HEK293 (cell line): ENCODE measurements around the gene CCDC136.

ENCODE experiments used
- CTCF ChIA-PET: fragments of 350-600 bp; formaldehyde crosslinking; extraction: SDS; loops from one replicate; lab custom pipeline; 2021; ENCODE audit warnings: antibody characterized with exemption; lab: Yijun Ruan, JAX
- POLR2A ChIA-PET: fragments of 300-600 bp; formaldehyde crosslinking; extraction: SDS; loops from one replicate; lab custom pipeline; 2020; ENCODE audit warnings: antibody characterized with exemption, inconsistent platforms; lab: Yijun Ruan, JAX
- H3K27ac ChIP-seq: fragments of 200-500 bp; sonication (Bioruptor generic); 2 replicates; pipeline ENCODE4 v1.5.1; 2014; ENCODE audit warnings: low read depth, low read length, control low read depth, inconsistent platforms; ENCODE audit errors: extremely low read depth
- H3K36me3 ChIP-seq, 2 experiments: fragments of 200-500 bp in 1 of 2; sonication (Bioruptor generic) in 1 of 2; 1 replicate in 1 of 2; 2 replicates in 1 of 2; pipeline ENCODE4 v1.5.1; 2014 to 2017; ENCODE audit warnings: inconsistent platforms in 2 of 2, low read length in 2 of 2; ENCODE audit not compliant: control insufficient read depth in 2 of 2, insufficient read depth in 1 of 2
- H3K4me1 ChIP-seq: fragments of 200-500 bp; sonication (Bioruptor generic); 2 replicates; pipeline ENCODE4 v1.5.1; 2014; ENCODE audit warnings: mild to moderate bottlenecking, low read length, inconsistent platforms; ENCODE audit not compliant: control insufficient read depth, insufficient read depth
- H3K4me3 ChIP-seq: 2 replicates; pipeline ENCODE4 v1.5.1; 2011; ENCODE audit warnings: low read depth, mild to moderate bottlenecking, control low read depth, low read length, moderate library complexity
- H3K9me3 ChIP-seq: fragments of 200-500 bp; sonication (Bioruptor generic); 2 replicates; pipeline ENCODE4 v1.5.1; 2014; ENCODE audit warnings: low read depth, low read length, inconsistent platforms; ENCODE audit not compliant: control insufficient read depth, insufficient read depth
- GLI2 ChIP-seq: fragments of 450-650 bp; formaldehyde crosslinking; IDR thresholded peaks from 2 replicates; pipeline ENCODE4; 2017; ENCODE audit warnings: missing biosample characterization, missing genetic modification characterization, low read depth, borderline replicate concordance
- GLI4 ChIP-seq: fragments of 450-650 bp; formaldehyde crosslinking; IDR thresholded peaks from 2 replicates; pipeline ENCODE4 v1.5.1; 2016; ENCODE audit warnings: missing biosample characterization, missing genetic modification characterization
- GLIS2 ChIP-seq: fragments of 450-650 bp; formaldehyde crosslinking; IDR thresholded peaks from 2 replicates; pipeline ENCODE4 v1.5.1; 2016; ENCODE audit warnings: missing biosample characterization, missing genetic modification characterization
- KLF9 ChIP-seq: fragments of 450-650 bp; formaldehyde crosslinking; IDR thresholded peaks from 2 replicates; pipeline ENCODE4 v1.5.1; 2016; ENCODE audit warnings: missing biosample characterization, missing genetic modification characterization, low read depth
- PRDM1 ChIP-seq: fragments of 450-650 bp; formaldehyde crosslinking; IDR thresholded peaks from 2 replicates; pipeline ENCODE4; 2016; ENCODE audit warnings: missing biosample characterization, missing genetic modification characterization
- REPIN1 ChIP-seq: fragments of 450-650 bp; formaldehyde crosslinking; IDR thresholded peaks from 2 replicates; pipeline ENCODE4 v1.5.1; 2017; ENCODE audit warnings: missing biosample characterization, missing genetic modification characterization, low read depth
- ZBTB44 ChIP-seq: fragments of 450-650 bp; IDR thresholded peaks from 2 replicates; pipeline ENCODE4 v1.5.1; 2018; ENCODE audit warnings: missing biosample characterization, mild to moderate bottlenecking, missing genetic modification characterization
- ZBTB7A ChIP-seq: fragments of 450-650 bp; formaldehyde crosslinking; IDR thresholded peaks from 2 replicates; pipeline ENCODE4 v1.5.1; 2016; ENCODE audit warnings: low read depth, missing biosample characterization, missing genetic modification characterization
- ZFHX2 ChIP-seq: fragments of 450-650 bp; formaldehyde crosslinking; conservative IDR thresholded peaks from 2 replicates; pipeline ENCODE4 v1.5.1; 2016; ENCODE audit warnings: missing biosample characterization, missing genetic modification characterization
- ZFP37 ChIP-seq: fragments of 450-650 bp; formaldehyde crosslinking; IDR thresholded peaks from 2 replicates; pipeline ENCODE4 v1.5.1; 2016; ENCODE audit warnings: missing biosample characterization, missing genetic modification characterization
- ZNF114 ChIP-seq: fragments of 450-650 bp; formaldehyde crosslinking; IDR thresholded peaks from 2 replicates; pipeline ENCODE4 v1.5.0; 2017; ENCODE audit warnings: missing biosample characterization, missing genetic modification characterization
- ZNF148 ChIP-seq: fragments of 450-650 bp; formaldehyde crosslinking; IDR thresholded peaks from 2 replicates; pipeline ENCODE4 v1.5.0; 2017; ENCODE audit warnings: missing biosample characterization, missing genetic modification characterization, borderline replicate concordance
- ZNF16 ChIP-seq: fragments of 450-650 bp; formaldehyde crosslinking; IDR thresholded peaks from 2 replicates; pipeline ENCODE4 v1.5.1; 2016; ENCODE audit warnings: low read depth, missing biosample characterization, missing genetic modification characterization
- ZNF202 ChIP-seq: fragments of 450-650 bp; formaldehyde crosslinking; IDR thresholded peaks from 2 replicates; pipeline ENCODE4 v1.5.1; 2016; ENCODE audit warnings: missing biosample characterization, missing genetic modification characterization, borderline replicate concordance
- ZNF266 ChIP-seq: fragments of 450-650 bp; formaldehyde crosslinking; IDR thresholded peaks from 2 replicates; pipeline ENCODE4 v1.5.1; 2016; ENCODE audit warnings: missing biosample characterization, missing genetic modification characterization, low read depth
- ZNF274 ChIP-seq, 2 experiments: fragments of 200-500 bp in 1 of 2; fragments of 450-650 bp in 1 of 2; sonication (Bioruptor generic) in 1 of 2; formaldehyde crosslinking in 1 of 2; IDR thresholded peaks; 2 replicates each; pipeline versions ENCODE4 v1.5.1 to v1.6.1; 2014 to 2016; ENCODE audit warnings: borderline replicate concordance in 1 of 2, inconsistent platforms in 1 of 2, low read length in 1 of 2, missing biosample characterization in 1 of 2, missing genetic modification characterization in 1 of 2
- ZNF341 ChIP-seq: fragments of 450-650 bp; formaldehyde crosslinking; IDR thresholded peaks from 2 replicates; pipeline ENCODE4; 2016; ENCODE audit warnings: low read depth, missing biosample characterization, missing genetic modification characterization
- ZNF354C ChIP-seq: fragments of 450-650 bp; formaldehyde crosslinking; IDR thresholded peaks from 2 replicates; pipeline ENCODE4 v1.5.1; 2016; ENCODE audit warnings: missing biosample characterization, missing genetic modification characterization, low read depth, borderline replicate concordance
- ZNF544 ChIP-seq: fragments of 450-650 bp; formaldehyde crosslinking; IDR thresholded peaks from 2 replicates; pipeline ENCODE4 v1.5.0; 2017; ENCODE audit warnings: missing biosample characterization, missing genetic modification characterization
- ZNF660 ChIP-seq: fragments of 450-650 bp; IDR thresholded peaks from 2 replicates; pipeline ENCODE4 v1.5.1; 2018; ENCODE audit warnings: missing biosample characterization, mild to moderate bottlenecking, missing genetic modification characterization
- ZNF701 ChIP-seq: fragments of 450-650 bp; formaldehyde crosslinking; IDR thresholded peaks from 2 replicates; pipeline ENCODE4 v1.5.1; 2016; ENCODE audit warnings: missing biosample characterization, missing genetic modification characterization
- TF ChIP-seq, protein P1 (sequence below): fragments of 450-650 bp; formaldehyde crosslinking; IDR thresholded peaks from 2 replicates; pipeline ENCODE4 v1.5.1; 2016; ENCODE audit warnings: missing biosample characterization, missing genetic modification characterization
- TF ChIP-seq, protein P2 (sequence below): fragments of 450-650 bp; formaldehyde crosslinking; IDR thresholded peaks from 2 replicates; pipeline ENCODE4 v1.5.1; 2016; ENCODE audit warnings: missing biosample characterization, missing genetic modification characterization, low read depth

The CCDC136 gene

DNA sequence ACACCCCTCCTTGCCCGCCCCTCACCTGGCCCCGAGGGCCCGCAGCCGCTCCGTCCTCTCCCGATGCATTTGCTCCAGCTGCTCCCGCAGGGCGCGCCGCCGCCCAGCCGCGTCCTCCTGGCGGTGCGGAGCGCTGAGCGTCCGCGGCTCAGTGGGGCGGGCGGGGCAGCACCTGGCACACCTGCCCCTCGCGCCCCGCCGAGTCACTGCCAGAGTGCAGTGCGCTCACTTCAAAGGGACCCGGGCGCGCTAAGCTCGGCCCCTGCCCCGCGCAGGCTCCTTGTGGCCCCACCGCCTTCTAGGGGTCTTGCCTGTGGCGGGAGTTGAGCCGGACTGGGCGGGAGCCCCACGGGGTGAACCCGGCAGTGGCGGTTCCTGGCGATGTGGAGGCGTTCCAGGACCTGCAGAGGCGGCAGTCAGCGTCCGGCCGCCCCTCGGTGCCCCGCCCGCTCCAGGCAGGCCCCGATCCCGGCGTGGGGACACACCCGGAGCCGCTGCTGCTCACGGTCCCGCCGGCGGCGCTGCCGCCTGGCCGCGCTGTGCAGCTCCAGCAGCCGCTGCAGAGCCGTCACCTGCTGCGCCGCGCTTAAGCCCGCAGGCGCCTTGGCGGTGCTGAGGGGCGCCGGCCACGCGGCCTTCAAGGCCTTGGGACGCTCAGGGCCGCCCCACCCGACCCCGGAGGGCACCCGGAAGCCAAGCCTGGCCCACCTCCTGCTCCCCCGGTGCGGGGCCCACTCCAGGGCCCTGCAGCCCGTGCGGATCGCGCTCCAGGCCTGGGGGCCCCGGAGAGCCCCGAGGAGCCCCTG, 77.6 kb downstream of the CCDC136 start (continued):
- TF ChIP-seq ZNF544 (tag by site-specific recombination): no peak
- no peak for TF ChIP-seq ZNF274 (IDR thresholded peaks at IDR 0.05; ENCODE audit: low read length)
- TF ChIP-seq ZNF274 (tag by site-specific recombination; IDR thresholded peaks at IDR 0.05; ENCODE audit: borderline replicate concordance): no peak
- TF ChIP-seq ZNF202 (tag by site-specific recombination): no peak
- peak; percentile 89 for TF ChIP-seq ZBTB44 (tag by site-specific recombination)
- no peak for TF ChIP-seq ZBTB7A
- peak; percentile 61 for TF ChIP-seq KLF9 (tag by site-specific recombination)
- peak; percentile 52; the same call in 1 of the 2 replicates for TF ChIP-seq ZNF341
- TF ChIP-seq REPIN1 (tag by site-specific recombination): no peak
- peak; percentile 85 for TF ChIP-seq ZFHX2 (tag by site-specific recombination)
- TF ChIP-seq ZNF660: no peak
- TF ChIP-seq, protein P1, sequence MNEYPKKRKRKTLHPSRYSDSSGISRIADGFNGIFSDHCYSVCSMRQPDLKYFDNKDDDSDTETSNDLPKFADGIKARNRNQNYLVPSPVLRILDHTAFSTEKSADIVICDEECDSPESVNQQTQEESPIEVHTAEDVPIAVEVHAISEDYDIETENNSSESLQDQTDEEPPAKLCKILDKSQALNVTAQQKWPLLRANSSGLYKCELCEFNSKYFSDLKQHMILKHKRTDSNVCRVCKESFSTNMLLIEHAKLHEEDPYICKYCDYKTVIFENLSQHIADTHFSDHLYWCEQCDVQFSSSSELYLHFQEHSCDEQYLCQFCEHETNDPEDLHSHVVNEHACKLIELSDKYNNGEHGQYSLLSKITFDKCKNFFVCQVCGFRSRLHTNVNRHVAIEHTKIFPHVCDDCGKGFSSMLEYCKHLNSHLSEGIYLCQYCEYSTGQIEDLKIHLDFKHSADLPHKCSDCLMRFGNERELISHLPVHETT (tag by site-specific recombination): no peak
- TF ChIP-seq ZNF114 (tag by site-specific recombination): no peak
- no peak for TF ChIP-seq ZNF16 (tag by site-specific recombination)
- TF ChIP-seq, protein P2, sequence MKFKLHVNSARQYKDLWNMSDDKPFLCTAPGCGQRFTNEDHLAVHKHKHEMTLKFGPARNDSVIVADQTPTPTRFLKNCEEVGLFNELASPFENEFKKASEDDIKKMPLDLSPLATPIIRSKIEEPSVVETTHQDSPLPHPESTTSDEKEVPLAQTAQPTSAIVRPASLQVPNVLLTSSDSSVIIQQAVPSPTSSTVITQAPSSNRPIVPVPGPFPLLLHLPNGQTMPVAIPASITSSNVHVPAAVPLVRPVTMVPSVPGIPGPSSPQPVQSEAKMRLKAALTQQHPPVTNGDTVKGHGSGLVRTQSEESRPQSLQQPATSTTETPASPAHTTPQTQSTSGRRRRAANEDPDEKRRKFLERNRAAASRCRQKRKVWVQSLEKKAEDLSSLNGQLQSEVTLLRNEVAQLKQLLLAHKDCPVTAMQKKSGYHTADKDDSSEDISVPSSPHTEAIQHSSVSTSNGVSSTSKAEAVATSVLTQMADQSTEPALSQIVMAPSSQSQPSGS (tag by site-specific recombination): no peak

- ChIA-PET CTCF (interaction anchor here (0.7 to 1.8 kb wide), 2 partner anchors 12 to 276 kb away, joined by 3 to 6 read pairs; no protein-coding TSS in a partner anchor), POLR2A (no interaction called here)
- TF ChIP-seq GLIS2 (peak; percentile 56), GLI2 (tag by site-specific recombination) (no peak)
- Histone ChIP-seq H3K4me1 (peaks cover 10% of the 10 kb centered on the region), H3K9me3 (no peaks in the 10 kb centered on the region), H3K4me3 (peak overlapping the region; percentile 36; the same call in 1 of the 2 replicates), H3K27ac (peak overlapping the region; percentile 42; the same call in 1 of the 2 replicates), H3K36me3 (peaks cover 0 to 22% of the 10 kb centered on the region in 2 experiments; a peak in 1 of 3 replicates)
Observed at GRCh38 chr7:128869944-128870285, 78.1 kb downstream of the CCDC136 start.

GRCh38 chr7:128871050-128871449, 79.3 kb downstream of the CCDC136 start:
- ChIA-PET POLR2A (no interaction called here), CTCF (interaction anchor here (0.7 kb wide), 1 partner anchor 13 kb away, joined by 3 read pairs; no protein-coding TSS in a partner anchor)
- Histone ChIP-seq H3K4me1 (peaks cover 10% of the 10 kb centered on the region), H3K9me3 (no peaks in the 10 kb centered on the region), H3K4me3 (no peak overlapping the region), H3K36me3 (peaks cover 0 to 11% of the 10 kb centered on the region in 2 experiments; a peak in 1 of 3 replicates), H3K27ac (no peak overlapping the region)
- no peak for TF ChIP-seq ZFP37 (tag by site-specific recombination)
- TF ChIP-seq ZNF148 (tag by site-specific recombination): no peak
- no peak for TF ChIP-seq ZNF354C (tag by site-specific recombination)
- no peak for TF ChIP-seq ZNF266
- TF ChIP-seq ZNF701: no peak
- TF ChIP-seq GLI4 (tag by site-specific recombination): no peak
- TF ChIP-seq ZNF274 (IDR thresholded peaks at IDR 0.05; ENCODE audit: low read length): no peak
- no peak for TF ChIP-seq ZNF274 (tag by site-specific recombination; IDR thresholded peaks at IDR 0.05; ENCODE audit: borderline replicate concordance)
- no peak for TF ChIP-seq PRDM1 (tag by site-specific recombination)
